ENCODE measurements around the gene ADAMTS15.

ADAMTS15 gene

GRCh38 chr11:130483124-130483523 lies 34.7 kb downstream of the ADAMTS15 start:
- H3K36me3 ChIP-seq (ENCODE audit: control insufficient read depth, insufficient read depth, low read length): no peaks in the 10 kb centered on the region
- H3K9me3 ChIP-seq (ENCODE audit: control insufficient read depth, low read length): no peaks in the 10 kb centered on the region
- H3K27ac ChIP-seq (ENCODE audit: low read depth, low read length, severe bottlenecking): no peak overlapping the region
- 85 to 86% methylated on average over 4 of the region's 5 CpGs for WGBS, 2 experiments (ENCODE audit: insufficient coverage in 2 of 2)
- peaks cover 32% of the 10 kb centered on the region for H3K4me1 ChIP-seq (ENCODE audit: control insufficient read depth, insufficient read depth, low read length, poor library complexity, severe bottlenecking)
- no peak overlapping the region for H3K4me3 ChIP-seq (ENCODE audit: extremely low read depth, insufficient read depth, low read length, poor library complexity, severe bottlenecking)

- Histone ChIP-seq H3K36me3 (ENCODE audit: control insufficient read depth, insufficient read depth, low read length) (no peaks in the 10 kb centered on the region), H3K4me3 (ENCODE audit: extremely low read depth, insufficient read depth, low read length, poor library complexity, severe bottlenecking) (no peak overlapping the region), H3K9me3 (ENCODE audit: control insufficient read depth, low read length) (no peaks in the 10 kb centered on the region), H3K4me1 (ENCODE audit: control insufficient read depth, insufficient read depth, low read length, poor library complexity, severe bottlenecking) (peaks cover 8% of the 10 kb centered on the region), H3K27ac (ENCODE audit: low read depth, low read length, severe bottlenecking) (no peak overlapping the region)
- 94 to 97% methylated on average over 12 to 14 of the region's 14 CpGs for WGBS, 2 experiments (ENCODE audit: insufficient coverage in 2 of 2)
These were observed 37.5 kb downstream of the ADAMTS15 start for GRCh38 chr11:130485983-130486382.

- 90 to 91% methylated on average over 16 of the region's 16 CpGs for WGBS, 2 experiments (ENCODE audit: insufficient coverage in 2 of 2)
- Histone ChIP-seq H3K4me3 (ENCODE audit: extremely low read depth, insufficient read depth, low read length, poor library complexity, severe bottlenecking) (no peak overlapping the region), H3K36me3 (ENCODE audit: control insufficient read depth, insufficient read depth, low read length) (no peaks in the 10 kb centered on the region)
These were observed 38.0 kb downstream of the ADAMTS15 start for GRCh38 chr11:130486391-130486836.

GRCh38 chr11:130486987-130487923 lies 38.8 kb downstream of the ADAMTS15 start:
- Histone ChIP-seq H3K36me3 (ENCODE audit: control insufficient read depth, insufficient read depth, low read length) (no peaks in the 10 kb centered on the region), H3K27ac (ENCODE audit: low read depth, low read length, severe bottlenecking) (no peak overlapping the region), H3K4me1 (ENCODE audit: control insufficient read depth, insufficient read depth, low read length, poor library complexity, severe bottlenecking) (peaks cover 5% of the 10 kb centered on the region), H3K9me3 (ENCODE audit: control insufficient read depth, low read length) (no peaks in the 10 kb centered on the region), H3K4me3 (ENCODE audit: extremely low read depth, insufficient read depth, low read length, poor library complexity, severe bottlenecking) (no peak overlapping the region)
- WGBS, 2 experiments (ENCODE audit: insufficient coverage in 2 of 2): 92 to 96% methylated on average over 25 to 28 of the region's 28 CpGs

More at GRCh38 chr11:130486391-130486836, 38.0 kb downstream of the ADAMTS15 start:
- no peak overlapping the region for H3K27ac ChIP-seq (ENCODE audit: low read depth, low read length, severe bottlenecking)
- H3K9me3 ChIP-seq (ENCODE audit: control insufficient read depth, low read length): no peaks in the 10 kb centered on the region
- peaks cover 5% of the 10 kb centered on the region for H3K4me1 ChIP-seq (ENCODE audit: control insufficient read depth, insufficient read depth, low read length, poor library complexity, severe bottlenecking)

GRCh38 chr11:130487924-130488815 lies 39.7 kb downstream of the ADAMTS15 start:
- Histone ChIP-seq H3K4me3 (ENCODE audit: extremely low read depth, insufficient read depth, low read length, poor library complexity, severe bottlenecking) (no peak overlapping the region), H3K36me3 (ENCODE audit: control insufficient read depth, insufficient read depth, low read length) (no peaks in the 10 kb centered on the region)
- 95 to 96% methylated on average over 8 to 9 of the region's 13 CpGs for WGBS, 2 experiments (ENCODE audit: insufficient coverage in 2 of 2)

GRCh38 chr11:130488848-130489584 lies 40.6 kb downstream of the ADAMTS15 start:
- H3K27ac ChIP-seq (ENCODE audit: low read depth, low read length, severe bottlenecking): no peak overlapping the region
- H3K9me3 ChIP-seq (ENCODE audit: control insufficient read depth, low read length): no peaks in the 10 kb centered on the region
- peaks cover 5% of the 10 kb centered on the region for H3K4me1 ChIP-seq (ENCODE audit: control insufficient read depth, insufficient read depth, low read length, poor library complexity, severe bottlenecking)
- H3K4me3 ChIP-seq (ENCODE audit: extremely low read depth, insufficient read depth, low read length, poor library complexity, severe bottlenecking): no peak overlapping the region
- 98 to 100% methylated on average over 1 to 3 of the region's 5 CpGs for WGBS, 2 experiments (ENCODE audit: insufficient coverage in 2 of 2)
- no peaks in the 10 kb centered on the region for H3K36me3 ChIP-seq (ENCODE audit: control insufficient read depth, insufficient read depth, low read length)

More at GRCh38 chr11:130487924-130488815, 39.7 kb downstream of the ADAMTS15 start:
- Histone ChIP-seq H3K27ac (ENCODE audit: low read depth, low read length, severe bottlenecking) (no peak overlapping the region), H3K4me1 (ENCODE audit: control insufficient read depth, insufficient read depth, low read length, poor library complexity, severe bottlenecking) (peaks cover 5% of the 10 kb centered on the region), H3K9me3 (ENCODE audit: control insufficient read depth, low read length) (no peaks in the 10 kb centered on the region)

- Histone ChIP-seq H3K27ac (ENCODE audit: low read depth, low read length, severe bottlenecking) (no peak overlapping the region), H3K4me1 (ENCODE audit: control insufficient read depth, insufficient read depth, low read length, poor library complexity, severe bottlenecking) (peaks cover 5% of the 10 kb centered on the region), H3K9me3 (ENCODE audit: control insufficient read depth, low read length) (no peaks in the 10 kb centered on the region), H3K4me3 (ENCODE audit: extremely low read depth, insufficient read depth, low read length, poor library complexity, severe bottlenecking) (no peak overlapping the region), H3K36me3 (ENCODE audit: control insufficient read depth, insufficient read depth, low read length) (no peaks in the 10 kb centered on the region)
- 95 to 97% methylated on average over 6 to 8 of the region's 12 CpGs for WGBS, 2 experiments (ENCODE audit: insufficient coverage in 2 of 2)
These were observed 41.3 kb downstream of the ADAMTS15 start for GRCh38 chr11:130489716-130490115.

GRCh38 chr11:130490682-130491449 lies 42.4 kb downstream of the ADAMTS15 start:
- WGBS, 2 experiments (ENCODE audit: insufficient coverage in 2 of 2): 100% methylated on average over 2 to 3 of the region's 7 CpGs
- H3K9me3 ChIP-seq (ENCODE audit: control insufficient read depth, low read length): no peaks in the 10 kb centered on the region
- no peaks in the 10 kb centered on the region for H3K36me3 ChIP-seq (ENCODE audit: control insufficient read depth, insufficient read depth, low read length)
- H3K4me3 ChIP-seq (ENCODE audit: extremely low read depth, insufficient read depth, low read length, poor library complexity, severe bottlenecking): no peak overlapping the region
- peaks cover 5% of the 10 kb centered on the region for H3K4me1 ChIP-seq (ENCODE audit: control insufficient read depth, insufficient read depth, low read length, poor library complexity, severe bottlenecking)
- no peak overlapping the region for H3K27ac ChIP-seq (ENCODE audit: low read depth, low read length, severe bottlenecking)

GRCh38 chr11:130498181-130498580 lies 49.7 kb downstream of the ADAMTS15 start:
- H3K4me1 ChIP-seq (ENCODE audit: control insufficient read depth, insufficient read depth, low read length, poor library complexity, severe bottlenecking): peaks cover 3% of the 10 kb centered on the region
- H3K9me3 ChIP-seq (ENCODE audit: control insufficient read depth, low read length): no peaks in the 10 kb centered on the region
- H3K27ac ChIP-seq (ENCODE audit: low read depth, low read length, severe bottlenecking): no peak overlapping the region
- H3K36me3 ChIP-seq (ENCODE audit: control insufficient read depth, insufficient read depth, low read length): no peaks in the 10 kb centered on the region
- H3K4me3 ChIP-seq (ENCODE audit: extremely low read depth, insufficient read depth, low read length, poor library complexity, severe bottlenecking): no peak overlapping the region

- H3K4me3 ChIP-seq (ENCODE audit: extremely low read depth, insufficient read depth, low read length, poor library complexity, severe bottlenecking): no peak overlapping the region
These were observed 51.4 kb downstream of the ADAMTS15 start for GRCh38 chr11:130499828-130500227.

More at GRCh38 chr11:130499828-130500227, 51.4 kb downstream of the ADAMTS15 start:
- Histone ChIP-seq H3K4me1 (ENCODE audit: control insufficient read depth, insufficient read depth, low read length, poor library complexity, severe bottlenecking) (peaks cover 3% of the 10 kb centered on the region), H3K36me3 (ENCODE audit: control insufficient read depth, insufficient read depth, low read length) (no peaks in the 10 kb centered on the region), H3K9me3 (ENCODE audit: control insufficient read depth, low read length) (no peaks in the 10 kb centered on the region), H3K27ac (ENCODE audit: low read depth, low read length, severe bottlenecking) (no peak overlapping the region)

Data from mesodermal cell (in vitro differentiated cells).